GF-D8 (cell line): Measurements from ENCODE around the gene TENT4A.

ENCODE experiments used
- DNase-seq: peaks from one replicate; lab custom pipeline; 2025; lab: John Stamatoyannopoulos, UW

The TENT4A gene

GRCh38 chr5:6700685-6701355 is 12.4 kb upstream of the TENT4A start:
- no peak for DNase-seq

- DNase-seq, result no peak
These were observed 11.7 kb upstream of the TENT4A start for GRCh38 chr5:6701491-6701890.

- no peak for DNase-seq
These were observed 10.6 kb upstream of the TENT4A start for GRCh38 chr5:6702633-6703032.

GRCh38 chr5:6703806-6704205 is 9.4 kb upstream of the TENT4A start:
- DNase-seq, result peak; percentile 71

GRCh38 chr5:6704361-6704851 is 8.8 kb upstream of the TENT4A start:
- DNase-seq, result peak; percentile 78

GRCh38 chr5:6705088-6705487 is 8.1 kb upstream of the TENT4A start:
- DNase-seq, result peak; percentile 47

GRCh38 chr5:6705959-6706358 is 7.3 kb upstream of the TENT4A start:
- DNase-seq, result no peak

GRCh38 chr5:6707852-6708251 is 5.4 kb upstream of the TENT4A start:
- no peak for DNase-seq

- no peak for DNase-seq
These were observed 4.4 kb upstream of the TENT4A start for GRCh38 chr5:6708814-6709213.

GRCh38 chr5:6710070-6710469 is 3.2 kb upstream of the TENT4A start:
- no peak for DNase-seq

GRCh38 chr5:6710551-6711318 is 2.5 kb upstream of the TENT4A start:
- DNase-seq, result no peak

- no peak for DNase-seq
These were observed 1.7 kb upstream of the TENT4A start for GRCh38 chr5:6711409-6712141.

GRCh38 chr5:6712142-6712576 is 1.1 kb upstream of the TENT4A start:
- no peak for DNase-seq

- peak; percentile 88 for DNase-seq
These were observed 507 bp upstream of the TENT4A start for GRCh38 chr5:6712577-6713273.

GRCh38 chr5:6714226-6715041 is 1.2 kb downstream of the TENT4A start:
- no peak for DNase-seq

- DNase-seq, result no peak
These were observed 2.0 kb downstream of the TENT4A start for GRCh38 chr5:6715271-6715670.

- DNase-seq, result no peak
These were observed 2.8 kb downstream of the TENT4A start for GRCh38 chr5:6715758-6716628.

GRCh38 chr5:6716629-6717149 is 3.5 kb downstream of the TENT4A start:
- no peak for DNase-seq

- DNase-seq, result no peak
These were observed 4.0 kb downstream of the TENT4A start for GRCh38 chr5:6717247-6717646.

GRCh38 chr5:6717687-6718086 is 4.5 kb downstream of the TENT4A start:
- DNase-seq, result no peak
